GM23338 (cell line): ENCODE results near the gene DCTPP1. TPM values are rescaled to one million over a fixed set of nuclear protein-coding genes. Genes with fewer than 3 reads are reported as not detected.
A peak's percentile ranks its signal among the peaks of the same experiment; 100 is the strongest.

Source experiments
- ATAC-seq: fragments of 200-7000 bp; cut with Tn5 transposase; 3 replicates; pipeline ENCODE4 v1.9.1; 2020
- DNase-seq: peaks from one replicate; pipeline ENCODE4 v3.0.0-alpha.2; 2015; ENCODE audit warnings: low spot score
- H2AFZ ChIP-seq: fragments of 200-600 bp; sonication (generic); 2 replicates; pipeline ENCODE4 v1.8.0; 2016; ENCODE audit warnings: antibody characterized with exemption, mild to moderate bottlenecking, moderate library complexity
- H3F3A ChIP-seq: fragments of 200-600 bp; sonication (generic); replicated peaks from 2 replicates; pipeline ENCODE4 v1.8.0; 2017; ENCODE audit warnings: antibody characterized with exemption, mixed run types, low read depth
- H3K27ac ChIP-seq: fragments of 200-600 bp; sonication (generic); 2 replicates; pipeline ENCODE4 v1.6.1; 2016; ENCODE audit warnings: low read depth
- H3K27me3 ChIP-seq: fragments of 200-600 bp; sonication (generic); 2 replicates; pipeline ENCODE4 v1.8.0; 2016; ENCODE audit warnings: mild to moderate bottlenecking, mixed run types, moderate library complexity; ENCODE audit not compliant: insufficient read depth
- H3K36me3 ChIP-seq: fragments of 200-600 bp; sonication (generic); 2 replicates; pipeline ENCODE4 v1.8.0; 2016; ENCODE audit warnings: mild to moderate bottlenecking; ENCODE audit not compliant: insufficient read depth
- H3K4me1 ChIP-seq: fragments of 200-600 bp; sonication (generic); 2 replicates; pipeline ENCODE4 v1.8.0; 2016; ENCODE audit warnings: mild to moderate bottlenecking, moderate library complexity; ENCODE audit not compliant: insufficient read depth
- H3K4me2 ChIP-seq: fragments of 200-600 bp; sonication (generic); 2 replicates; pipeline ENCODE4 v1.7.1; 2017; ENCODE audit warnings: mixed run types
- H3K4me3 ChIP-seq: fragments of 200-600 bp; sonication (generic); 2 replicates; pipeline ENCODE4 v1.6.1; 2016; ENCODE audit warnings: mixed run types
- H3K79me2 ChIP-seq: fragments of 200-600 bp; sonication (generic); replicated peaks from 2 replicates; pipeline ENCODE4 v1.8.0; 2017; ENCODE audit warnings: mild to moderate bottlenecking; ENCODE audit not compliant: insufficient read depth
- H3K9me2 ChIP-seq: fragments of 200-600 bp; sonication (generic); 2 replicates; pipeline ENCODE4 v1.8.0; 2017; ENCODE audit not compliant: insufficient read depth
- H4K20me1 ChIP-seq: fragments of 200-600 bp; sonication (generic); replicated peaks from 2 replicates; pipeline ENCODE4 v1.8.0; 2017; ENCODE audit warnings: mild to moderate bottlenecking; ENCODE audit not compliant: insufficient read depth
- H3K27ac Mint-ChIP-seq: 2 replicates; pipeline ENCODE4 v1.8.0; 2020; ENCODE audit warnings: inconsistent platforms, mild to moderate bottlenecking, moderate library complexity, mixed read lengths
- H3K27me3 Mint-ChIP-seq: 3 replicates; pipeline ENCODE4 v1.8.0; 2022; ENCODE audit warnings: low read depth, mild to moderate bottlenecking, moderate library complexity, mixed read lengths, inconsistent platforms; ENCODE audit not compliant: insufficient read depth, poor library complexity
- H3K36me3 Mint-ChIP-seq: 3 replicates; pipeline ENCODE4 v1.8.0; 2021; ENCODE audit warnings: low read depth, mild to moderate bottlenecking, inconsistent platforms, moderate library complexity, mixed read lengths
- H3K4me1 Mint-ChIP-seq: 3 replicates; pipeline ENCODE4 v1.8.0; 2020; ENCODE audit warnings: mild to moderate bottlenecking, inconsistent platforms, mixed read lengths
- H3K4me3 Mint-ChIP-seq: 3 replicates; pipeline ENCODE4 v1.8.0; 2021; ENCODE audit warnings: moderate library complexity, mild to moderate bottlenecking, inconsistent platforms, mixed read lengths
- H3K9me3 Mint-ChIP-seq: 3 replicates; pipeline ENCODE4 v1.8.0; 2020; ENCODE audit warnings: moderate library complexity, mild to moderate bottlenecking, inconsistent platforms, mixed read lengths
- CREB1 ChIP-seq: fragments of 250-450 bp; sonication (Bioruptor Pico); IDR thresholded peaks from 2 replicates; pipeline ENCODE4 v1.5.0; 2020; ENCODE audit warnings: low read depth, mild to moderate bottlenecking, moderate library complexity
- CTCF ChIP-seq, 2 experiments: fragments of 200-600 bp in 1 of 2; sonication (generic) in 1 of 2; conservative IDR thresholded peaks; 2 replicates each; pipeline versions ENCODE4 v1.5.1 to v1.6.1; 2016 to 2017; ENCODE audit warnings: antibody characterized with exemption in 2 of 2, low read depth in 2 of 2, mild to moderate bottlenecking in 2 of 2, moderate library complexity in 1 of 2
- ETS1 ChIP-seq: IDR thresholded peaks from 2 replicates; pipeline ENCODE4 v1.6.1; 2016; ENCODE audit warnings: antibody characterized with exemption
- EZH2 ChIP-seq: fragments of 200-600 bp; sonication (generic); IDR thresholded peaks from one replicate; pipeline ENCODE4 v1.8.0; 2017; ENCODE audit warnings: antibody characterized with exemption, mild to moderate bottlenecking, low read depth; ENCODE audit not compliant: unreplicated experiment
- EZH2phosphoT487 ChIP-seq: fragments of 200-600 bp; sonication (generic); IDR thresholded peaks from one replicate; pipeline ENCODE4 v1.8.1; 2018; ENCODE audit warnings: antibody characterized with exemption; ENCODE audit not compliant: unreplicated experiment
- NANOG ChIP-seq: IDR thresholded peaks from 2 replicates; pipeline ENCODE4 v1.6.1; 2016; ENCODE audit warnings: antibody characterized with exemption, borderline replicate concordance
- POLR2AphosphoS5 ChIP-seq: IDR thresholded peaks from 2 replicates; pipeline ENCODE4 v1.6.1; 2016; ENCODE audit warnings: antibody characterized with exemption, low read depth
- REST ChIP-seq: IDR thresholded peaks from one replicate; pipeline ENCODE4 v1.6.1; 2018; ENCODE audit warnings: antibody characterized with exemption; ENCODE audit not compliant: unreplicated experiment
- STAT1 ChIP-seq: IDR thresholded peaks from one replicate; pipeline ENCODE4 v1.6.1; 2016; ENCODE audit warnings: antibody characterized with exemption; ENCODE audit not compliant: unreplicated experiment
- ZNF114 ChIP-seq: fragments of 250-450 bp; sonication (Bioruptor Pico); IDR thresholded peaks from 2 replicates; pipeline ENCODE4 v1.5.0; 2020; ENCODE audit warnings: mild to moderate bottlenecking, moderate library complexity
- ZNF331 ChIP-seq: fragments of 250-450 bp; sonication (Bioruptor Pico); IDR thresholded peaks from 2 replicates; pipeline ENCODE4 v1.5.0; 2020; ENCODE audit warnings: low read depth, mild to moderate bottlenecking, moderate library complexity
- ZNF462 ChIP-seq: fragments of 250-450 bp; sonication (Bioruptor Pico); IDR thresholded peaks from 2 replicates; pipeline ENCODE4 v1.5.0; 2020; ENCODE audit warnings: mild to moderate bottlenecking, moderate library complexity
- polyA plus RNA-seq: library from polyadenylated mRNA; unstranded; fragments of >200 nt; fragmentation: Nextera tagmentation; extraction: Ambion mirVana; gene quantifications from 2 replicates; pipeline ENCODE4 v1.2.1, GENCODE V29; 2016
- total RNA-seq: library from RNA; depleted of rRNA; stranded (reverse); fragments of >200 nt; shearing (Covaris generic); gene quantifications from 2 replicates; pipeline ENCODE4 v1.2.3, GENCODE V29; 2014

Gene DCTPP1
- total and polyA plus RNA-seq, 2 experiments from 2014 or later, result 54.1 to 58.3 TPM

GRCh38 chr16:30374538-30374937 lies 55.3 kb downstream of the DCTPP1 start, which contains the start of gene MYL11:
Gene MYL11 (plus strand): TSS chr16:30374802. CDS start chr16:30374858, 56 bp downstream.
- Histone ChIP-seq H3K4me1 (peaks cover 11% of the 10 kb centered on the region), H2AFZ (no peak within 1 kb of the TSS), H4K20me1 (no peaks in the 10 kb centered on the region), H3F3A (peaks cover 18% of the 10 kb centered on the region), H3K27me3 (no peaks in the 10 kb centered on the region), H3K4me2 (no peak within 1 kb of the TSS), H3K27ac (0 out of 2 replicates have a peak within 1 kb of the TSS, but pooled peaks have one; percentile 19), H3K36me3 (no peaks in the 10 kb centered on the region), H3K4me3 (no peak within 1 kb of the TSS), H3K9me2 (no peaks in the 10 kb centered on the region), H3K79me2 (no peaks in the 10 kb centered on the region)
- Mint-ChIP-seq H3K4me1 (peaks cover 24% of the 10 kb centered on the region), H3K4me3 (peak within 1 kb of the TSS; percentile 12; the same call in 1 of the 3 replicates), H3K27ac (no peak within 1 kb of the TSS), H3K36me3 (no peaks in the 10 kb centered on the region; the same call in 2 of the 3 replicates), H3K27me3 (peaks cover 35% of the 10 kb centered on the region), H3K9me3 (no peaks in the 10 kb centered on the region; the same call in 2 of the 3 replicates)
- TF ChIP-seq ZNF331 (CRISPR knock-in tag) (no peak), EZH2phosphoT487 (no peak), CTCF (conservative IDR thresholded peaks at IDR 0.05; ENCODE audit: low read depth in 2 of 2) (no peak), STAT1 (no peak), POLR2AphosphoS5 (no peak), NANOG (no peak), ETS1 (no peak), EZH2 (no peak), ZNF114 (CRISPR knock-in tag) (no peak), ZNF462 (no peak), REST (no peak), CREB1 (no peak)
- DNase-seq (no peak), ATAC-seq (no peak)
